ENCODE data around the gene CT55. TPM values are rescaled to one million over a fixed set of nuclear protein-coding genes. Genes with fewer than 3 reads are reported as not detected.
"Not testable (repeated sequence)": the region's sequence is repeated elsewhere in the genome, so short reads cannot be mapped to it uniquely, and the experiment has no call there.

The CT55 gene, protein sequence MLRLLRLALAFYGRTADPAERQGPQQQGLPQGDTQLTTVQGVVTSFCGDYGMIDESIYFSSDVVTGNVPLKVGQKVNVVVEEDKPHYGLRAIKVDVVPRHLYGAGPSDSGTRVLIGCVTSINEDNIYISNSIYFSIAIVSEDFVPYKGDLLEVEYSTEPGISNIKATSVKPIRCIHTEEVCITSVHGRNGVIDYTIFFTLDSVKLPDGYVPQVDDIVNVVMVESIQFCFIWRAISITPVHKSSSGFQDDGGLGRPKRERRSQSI
- total RNA-seq = not detected

- H3K9me3 ChIP-seq = no peaks in the 10 kb centered on the region
- no peaks in the 10 kb centered on the region for H3K27me3 ChIP-seq
- H3K4me1 ChIP-seq = no peaks in the 10 kb centered on the region
- no peak within 1 kb of the TSS for H3K4me3 ChIP-seq
- TF ChIP-seq EP300 (IDR thresholded peaks at IDR 0.05) (no peak), POLR2A (IDR thresholded peaks at IDR 0.05) (no peak), POLR2AphosphoS5 (IDR thresholded peaks at IDR 0.05) (no peak), CTCF (IDR thresholded peaks at IDR 0.05) (no peak)
- no peak within 1 kb of the TSS for H3K27ac ChIP-seq
- H3K36me3 ChIP-seq = no peaks in the 10 kb centered on the region
- WGBS = 89% methylated on average over 26 of the region's 27 CpGs
- DNase-seq (ENCODE audit: low spot score in 2 of 2) = no peak
Observed at GRCh38 chrX:135170877-135171519, at the start of gene CT55. Gene CT55 (minus strand): TSS chrX:135171398. CDS start chrX:135171171, 227 bp downstream.

GRCh38 chrX:135213200-135213844 is 42.1 kb upstream of the CT55 start:
- Histone ChIP-seq H3K4me3 (no peak overlapping the region), H3K36me3 (no peaks in the 10 kb centered on the region), H3K27ac (no peak overlapping the region), H3K4me1 (no peaks in the 10 kb centered on the region), H3K9me3 (no peaks in the 10 kb centered on the region), H3K27me3 (no peaks in the 10 kb centered on the region)
- no peak for DNase-seq (ENCODE audit: low spot score in 2 of 2)
- TF ChIP-seq POLR2A (IDR thresholded peaks at IDR 0.05) (no peak), CTCF (IDR thresholded peaks at IDR 0.05) (no peak), EP300 (IDR thresholded peaks at IDR 0.05) (no peak), POLR2AphosphoS5 (IDR thresholded peaks at IDR 0.05) (no peak)
- WGBS = 83% methylated on average over 8 of the region's 8 CpGs

- H3K4me3 ChIP-seq; H3K27ac ChIP-seq; H3K4me1 ChIP-seq; H3K36me3 ChIP-seq; H3K9me3 ChIP-seq; DNase-seq (ENCODE audit: low spot score in 2 of 2); H3K27me3 ChIP-seq: not testable (repeated sequence)
- 56% methylated on average over 11 of the region's 11 CpGs for WGBS
- peak in 1 of 2 donors; percentile 18 for TF ChIP-seq CTCF (IDR thresholded peaks at IDR 0.05)
Observed at GRCh38 chrX:135206427-135206826, 35.2 kb upstream of the CT55 start.

DNA sequence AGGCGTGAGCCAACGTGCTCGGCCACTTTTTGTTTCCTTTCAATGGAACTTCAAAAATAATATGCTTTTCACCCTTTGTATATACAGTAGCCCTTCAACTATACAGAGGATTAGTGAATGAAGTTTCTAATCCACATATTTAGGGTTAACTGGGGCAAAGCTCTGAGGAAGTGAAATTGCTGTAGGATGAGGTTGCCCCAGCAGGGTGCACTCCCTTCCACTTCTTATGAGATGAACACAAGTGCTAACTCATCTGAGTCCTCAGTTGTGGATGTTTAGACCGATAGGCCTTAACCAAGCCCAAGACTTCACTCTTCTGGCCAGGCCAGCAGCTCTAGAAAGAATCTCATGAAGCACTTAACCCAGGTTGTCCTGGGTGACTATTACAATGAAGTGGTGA is 29.1 kb upstream of the CT55 start:
- Histone ChIP-seq H3K36me3 (no peaks in the 10 kb centered on the region), H3K27ac (no peak overlapping the region), H3K4me3 (no peak overlapping the region), H3K9me3 (no peaks in the 10 kb centered on the region), H3K27me3 (no peaks in the 10 kb centered on the region), H3K4me1 (no peaks in the 10 kb centered on the region)
- WGBS = 80% methylated on average over 4 of the region's 4 CpGs
- no peak for DNase-seq (ENCODE audit: low spot score in 2 of 2)
- TF ChIP-seq POLR2A (IDR thresholded peaks at IDR 0.05) (no peak), CTCF (IDR thresholded peaks at IDR 0.05) (no peak), EP300 (IDR thresholded peaks at IDR 0.05) (no peak), POLR2AphosphoS5 (IDR thresholded peaks at IDR 0.05) (no peak)

- Histone ChIP-seq H3K27ac (no peak overlapping the region), H3K9me3 (no peaks in the 10 kb centered on the region), H3K27me3 (no peaks in the 10 kb centered on the region), H3K36me3 (no peaks in the 10 kb centered on the region), H3K4me1 (no peaks in the 10 kb centered on the region), H3K4me3 (no peak overlapping the region)
- no peak for TF ChIP-seq POLR2AphosphoS5 (IDR thresholded peaks at IDR 0.05)
- TF ChIP-seq CTCF (IDR thresholded peaks at IDR 0.05) = no peak
- TF ChIP-seq EP300 (IDR thresholded peaks at IDR 0.05) = no peak
- no peak for TF ChIP-seq POLR2A (IDR thresholded peaks at IDR 0.05)
- DNase-seq (ENCODE audit: low spot score in 2 of 2) = no peak
- WGBS = 81% methylated on average over 9 of the region's 16 CpGs
Observed at GRCh38 chrX:135194684-135195083, 23.5 kb upstream of the CT55 start.
